ENCODE data around the gene ZIC4. TPM values are rescaled to one million over a fixed set of nuclear protein-coding genes. Genes with fewer than 3 reads are reported as not detected.

ZIC4 gene
- total and polyA plus RNA-seq, 10 donors = not detected

DNA sequence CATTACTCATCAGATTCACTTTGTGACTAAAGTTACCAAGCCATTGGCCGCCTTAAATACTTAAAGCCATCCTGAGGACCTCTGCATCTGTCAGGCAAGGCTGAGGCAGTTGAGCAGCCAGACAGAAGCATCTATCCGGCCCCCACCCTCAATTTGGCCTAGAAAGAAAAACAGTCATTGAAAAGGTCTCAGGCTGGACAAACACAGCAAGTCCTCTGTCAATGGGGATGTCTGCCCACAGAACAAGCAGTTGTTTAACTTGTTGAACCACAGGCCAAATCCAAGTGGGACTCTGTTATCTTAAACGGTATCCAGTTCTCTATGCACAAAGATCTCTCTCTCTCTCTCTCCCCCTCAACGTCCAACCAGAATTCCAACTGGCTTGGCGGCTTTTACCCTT, 2.8 kb downstream of the ZIC4 start:
- no peaks in the 10 kb centered on the region for H3K36me3 ChIP-seq
- WGBS, 5 donors = 49 to 64% (median 55%) methylated on average over 5 of the region's 5 CpGs
- no peak overlapping the region for H3K4me3 ChIP-seq
- no peak for DNase-seq
- H3K27ac ChIP-seq = no peak overlapping the region
- intact Hi-C loops (cut with DNase I; ENCODE audit: low total_unique reads) = no loop called here
- H3K27me3 ChIP-seq (replicated peaks in 1 of 7) = peaks cover 6 to 100% (median 91%) of the 10 kb centered on the region in 7 donors
- H3K4me1 ChIP-seq = peaks cover 0 to 10% (median 7%) of the 10 kb centered on the region in 6 donors
- TF ChIP-seq CTCF (IDR thresholded peaks at IDR 0.05 in 8 of 11, conservative IDR thresholded peaks at IDR 0.05 in 3 of 11) = no peak
- TF ChIP-seq POLR2AphosphoS5 (IDR thresholded peaks at IDR 0.05) = no peak
- TF ChIP-seq POLR2A (IDR thresholded peaks at IDR 0.05) = no peak
- peaks cover 0 to 23% (median 0%) of the 10 kb centered on the region in 8 donors for H3K9me3 ChIP-seq

DNA sequence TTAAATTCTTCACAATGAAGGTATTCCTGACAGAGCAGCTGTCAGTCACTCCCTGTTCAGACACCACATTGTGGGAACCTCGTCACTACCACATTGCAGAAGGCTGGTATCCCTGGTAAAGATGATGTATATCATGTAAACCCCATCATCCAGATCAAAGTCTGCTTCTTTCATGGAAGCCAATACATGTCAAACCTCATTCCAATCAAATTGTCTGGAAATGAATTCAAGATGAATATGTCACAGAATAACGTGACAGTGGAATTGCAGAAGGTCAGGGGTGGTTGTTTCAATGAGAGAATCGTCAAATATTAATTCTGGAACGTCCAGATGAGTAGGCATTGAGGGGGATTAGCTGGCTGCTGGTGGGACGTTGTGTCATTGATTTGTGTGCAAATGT, 4.2 kb downstream of the ZIC4 start:
- no peak overlapping the region for H3K27ac ChIP-seq
- H3K9me3 ChIP-seq = peaks cover 0 to 25% (median 0%) of the 10 kb centered on the region in 8 donors
- intact Hi-C loops (cut with DNase I; ENCODE audit: low total_unique reads) = no loop called here
- 16 to 27% (median 18%) methylated on average over 5 of the region's 5 CpGs for WGBS, 5 donors
- no peak for DNase-seq
- peaks cover 0 to 5% (median 2%) of the 10 kb centered on the region in 6 donors for H3K4me1 ChIP-seq
- H3K27me3 ChIP-seq (replicated peaks in 1 of 7) = peaks cover 3 to 100% (median 91%) of the 10 kb centered on the region in 7 donors
- TF ChIP-seq POLR2A (IDR thresholded peaks at IDR 0.05) (no peak), POLR2AphosphoS5 (IDR thresholded peaks at IDR 0.05) (no peak), CTCF (IDR thresholded peaks at IDR 0.05 in 8 of 11, conservative IDR thresholded peaks at IDR 0.05 in 3 of 11) (no peak)
- no peaks in the 10 kb centered on the region for H3K36me3 ChIP-seq
- no peak overlapping the region for H3K4me3 ChIP-seq

GRCh38 chr3:147401421-147401820, 4.9 kb downstream of the ZIC4 start:
- peaks cover 0 to 100% (median 91%) of the 10 kb centered on the region in 7 donors for H3K27me3 ChIP-seq (replicated peaks in 1 of 7)
- no peaks in the 10 kb centered on the region for H3K36me3 ChIP-seq
- intact Hi-C loops (cut with DNase I; ENCODE audit: low total_unique reads) = no loop called here
- WGBS, 5 donors = 4 to 18% (median 16%) methylated on average over 1 of the region's 1 CpG
- no peak for TF ChIP-seq POLR2A (IDR thresholded peaks at IDR 0.05)
- TF ChIP-seq POLR2AphosphoS5 (IDR thresholded peaks at IDR 0.05) = no peak
- TF ChIP-seq CTCF (IDR thresholded peaks at IDR 0.05 in 8 of 11, conservative IDR thresholded peaks at IDR 0.05 in 3 of 11) = no peak
- peaks cover 0 to 31% (median 0%) of the 10 kb centered on the region in 8 donors for H3K9me3 ChIP-seq
- no peak overlapping the region for H3K27ac ChIP-seq
- no peak overlapping the region for H3K4me3 ChIP-seq
- no peak for DNase-seq
- H3K4me1 ChIP-seq = peaks cover 0 to 10% (median 0%) of the 10 kb centered on the region in 6 donors

DNA sequence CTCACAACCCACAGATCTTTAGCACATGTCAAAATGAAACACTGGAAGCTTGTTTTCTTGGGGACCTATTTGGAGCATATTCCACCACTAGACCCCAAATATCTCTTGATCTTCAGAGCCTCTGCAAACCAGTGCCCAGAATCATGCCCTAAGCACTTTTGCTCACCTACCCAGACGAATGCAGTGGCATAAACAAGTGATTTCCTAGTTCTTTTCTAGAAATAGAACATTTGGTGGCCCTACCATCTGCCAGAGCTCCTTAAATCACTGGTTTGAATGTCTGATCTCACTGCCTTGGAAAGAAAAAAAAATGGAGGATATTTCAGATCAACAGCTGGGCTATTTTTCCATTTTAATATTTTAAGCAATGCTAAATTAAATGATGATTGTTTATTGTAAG, 5.3 kb downstream of the ZIC4 start:
- WGBS, 5 donors = 11 to 18% (median 13%) methylated on average over 1 of the region's 1 CpG
- Histone ChIP-seq H3K4me1 (peaks cover 0 to 11% (median 0%) of the 10 kb centered on the region in 6 donors), H3K36me3 (no peaks in the 10 kb centered on the region), H3K27me3 (replicated peaks in 1 of 7) (peaks cover 3 to 100% (median 91%) of the 10 kb centered on the region in 7 donors), H3K27ac (no peak overlapping the region), H3K9me3 (peaks cover 0 to 35% (median 0%) of the 10 kb centered on the region in 8 donors), H3K4me3 (no peak overlapping the region)
- intact Hi-C loops (cut with DNase I; ENCODE audit: low total_unique reads) = no loop called here
- TF ChIP-seq POLR2AphosphoS5 (IDR thresholded peaks at IDR 0.05) (no peak), CTCF (IDR thresholded peaks at IDR 0.05 in 8 of 11, conservative IDR thresholded peaks at IDR 0.05 in 3 of 11) (no peak), POLR2A (IDR thresholded peaks at IDR 0.05) (no peak)
- no peak for DNase-seq
